Activated T-cell treated with anti-CD3 and anti-CD28 coated beads for 48 hours (primary cell): Measurements from ENCODE around the gene DIAPH1.

ENCODE experiments used
- DNase-seq: peaks from one replicate; pipeline ENCODE4 v3.0.0-alpha.2; 2020; ENCODE audit warnings: low read depth

DIAPH1 gene

GRCh38 chr5:141506381-141507155 is 112.2 kb downstream of the DIAPH1 start:
- DNase-seq, result no peak

GRCh38 chr5:141504216-141504615 is 114.6 kb downstream of the DIAPH1 start:
- no peak for DNase-seq

GRCh38 chr5:141503681-141504080 is 115.1 kb downstream of the DIAPH1 start:
- DNase-seq, result no peak

DNA sequence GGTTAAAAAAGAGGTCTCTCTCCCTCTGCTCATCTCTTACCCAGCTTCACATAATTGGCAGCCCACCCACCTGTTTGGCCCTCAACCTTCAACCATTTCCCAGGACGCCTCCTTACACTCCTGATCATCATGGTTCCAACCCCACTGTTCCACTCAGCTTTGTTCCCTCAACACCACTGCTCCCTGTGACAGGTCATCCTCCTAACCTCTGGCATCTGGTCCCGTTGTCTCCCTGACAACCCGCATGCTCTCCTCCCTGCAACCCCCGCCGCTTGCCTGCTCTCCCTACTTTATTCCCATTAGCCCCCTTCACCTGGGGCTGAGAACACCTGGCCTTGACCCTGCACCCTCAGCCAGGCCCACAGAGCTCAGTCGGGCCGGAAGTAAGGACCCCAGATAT is 117.0 kb downstream of the DIAPH1 start:
- no peak for DNase-seq

DNA sequence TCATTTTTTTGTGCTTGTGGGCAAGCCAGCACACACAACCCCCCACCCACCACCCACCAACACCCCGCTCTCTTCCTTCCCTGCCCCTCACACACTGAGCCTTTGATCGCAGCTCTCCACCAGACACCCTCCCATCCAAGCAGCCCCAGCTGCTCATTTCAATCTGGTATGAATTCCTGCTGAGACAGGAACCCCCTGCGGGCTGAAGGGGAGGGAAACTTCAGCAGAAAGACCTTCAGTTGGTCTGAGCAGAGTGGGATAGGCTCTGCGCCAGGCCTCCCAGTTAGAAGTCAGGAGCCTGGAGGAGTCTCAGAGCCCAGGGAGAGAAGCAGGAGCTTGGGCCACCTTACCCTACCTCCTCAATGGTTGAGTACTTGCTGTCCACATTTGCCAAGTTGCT is 122.8 kb downstream of the DIAPH1 start:
- no peak for DNase-seq

- no peak for DNase-seq
Measured at GRCh38 chr5:141495453-141495811, 123.4 kb downstream of the DIAPH1 start.

- DNase-seq, result no peak
Measured at GRCh38 chr5:141494761-141495452, 123.9 kb downstream of the DIAPH1 start.

DNA sequence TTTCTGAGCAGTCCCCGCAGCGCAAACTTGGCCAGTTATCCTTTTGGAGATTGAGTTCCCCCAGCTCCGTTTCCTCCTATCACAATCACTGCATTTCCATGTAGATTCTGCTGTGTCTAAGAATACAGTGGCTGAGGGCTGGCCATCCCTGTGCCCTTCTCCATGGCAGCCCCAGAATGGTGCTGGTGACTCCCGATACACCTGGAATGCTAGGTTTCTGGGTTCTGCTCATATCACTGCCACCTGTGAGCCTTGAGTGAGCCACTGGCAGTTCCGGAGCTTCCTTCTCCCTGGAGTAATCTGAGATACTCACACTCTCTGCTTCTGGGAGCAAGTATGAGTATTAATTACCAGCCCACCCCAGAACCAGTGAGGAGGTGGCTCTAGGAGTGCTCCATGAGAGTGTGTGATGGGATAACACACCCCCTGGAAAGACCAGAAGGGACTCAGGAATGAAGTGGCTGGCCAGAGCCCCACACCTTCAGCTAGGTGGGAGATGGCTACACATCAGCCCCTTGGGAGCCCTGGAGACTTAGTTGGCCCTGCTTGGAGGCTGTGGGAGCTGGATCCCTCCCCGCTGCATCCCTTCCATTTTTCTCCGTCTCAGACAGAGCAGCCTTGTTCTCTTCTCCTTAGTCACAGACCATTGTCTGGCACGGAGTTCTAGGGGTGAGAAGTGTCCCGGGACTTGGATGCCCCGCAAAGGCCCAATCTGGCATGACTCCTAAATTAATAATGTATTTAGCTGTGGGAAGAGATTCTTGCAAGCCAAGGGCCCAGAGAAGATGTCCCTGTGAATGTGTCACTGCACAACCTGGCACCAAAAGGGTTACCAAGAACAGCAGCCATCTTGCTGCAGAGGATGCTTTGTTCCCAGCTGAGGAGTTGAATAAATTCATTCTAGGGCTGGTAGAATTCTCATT is 125.0 kb downstream of the DIAPH1 start:
- DNase-seq, result no peak

DNA sequence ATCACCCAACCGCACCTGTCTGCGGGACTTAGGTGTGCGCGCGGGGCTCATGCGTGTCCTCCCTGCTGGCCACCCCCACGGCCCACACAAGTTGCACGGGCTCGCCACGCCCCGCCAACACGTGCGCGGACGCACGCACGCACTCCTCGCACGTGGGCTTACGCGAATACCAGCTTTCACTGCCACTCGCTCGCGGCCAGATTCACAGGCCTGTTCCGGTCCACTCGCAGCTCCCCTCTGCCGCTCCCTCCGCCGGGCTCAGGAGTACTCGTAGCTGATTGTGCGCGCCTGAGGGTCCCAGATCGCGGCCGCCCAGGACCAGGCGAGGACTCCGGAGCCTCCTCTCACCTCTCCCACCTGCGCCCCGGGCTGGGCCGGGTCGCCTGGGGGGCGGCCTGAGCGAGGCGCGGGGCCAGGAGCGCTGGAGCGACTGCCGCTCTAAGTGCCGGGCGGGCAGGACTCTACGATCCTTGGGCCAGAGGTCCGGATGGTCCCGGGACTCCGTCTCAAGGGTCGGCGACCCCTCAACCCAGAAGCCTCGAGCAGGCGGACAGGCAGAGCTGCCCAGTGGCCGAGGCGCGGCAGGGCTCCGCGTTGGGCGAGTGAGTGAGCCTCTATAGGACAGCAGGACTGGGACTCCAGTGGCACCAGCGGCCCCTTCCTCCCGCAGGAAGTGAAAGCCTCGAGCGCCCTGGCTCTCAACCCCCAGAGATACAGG is 126.5 kb downstream of the DIAPH1 start:
- no peak for DNase-seq

DNA sequence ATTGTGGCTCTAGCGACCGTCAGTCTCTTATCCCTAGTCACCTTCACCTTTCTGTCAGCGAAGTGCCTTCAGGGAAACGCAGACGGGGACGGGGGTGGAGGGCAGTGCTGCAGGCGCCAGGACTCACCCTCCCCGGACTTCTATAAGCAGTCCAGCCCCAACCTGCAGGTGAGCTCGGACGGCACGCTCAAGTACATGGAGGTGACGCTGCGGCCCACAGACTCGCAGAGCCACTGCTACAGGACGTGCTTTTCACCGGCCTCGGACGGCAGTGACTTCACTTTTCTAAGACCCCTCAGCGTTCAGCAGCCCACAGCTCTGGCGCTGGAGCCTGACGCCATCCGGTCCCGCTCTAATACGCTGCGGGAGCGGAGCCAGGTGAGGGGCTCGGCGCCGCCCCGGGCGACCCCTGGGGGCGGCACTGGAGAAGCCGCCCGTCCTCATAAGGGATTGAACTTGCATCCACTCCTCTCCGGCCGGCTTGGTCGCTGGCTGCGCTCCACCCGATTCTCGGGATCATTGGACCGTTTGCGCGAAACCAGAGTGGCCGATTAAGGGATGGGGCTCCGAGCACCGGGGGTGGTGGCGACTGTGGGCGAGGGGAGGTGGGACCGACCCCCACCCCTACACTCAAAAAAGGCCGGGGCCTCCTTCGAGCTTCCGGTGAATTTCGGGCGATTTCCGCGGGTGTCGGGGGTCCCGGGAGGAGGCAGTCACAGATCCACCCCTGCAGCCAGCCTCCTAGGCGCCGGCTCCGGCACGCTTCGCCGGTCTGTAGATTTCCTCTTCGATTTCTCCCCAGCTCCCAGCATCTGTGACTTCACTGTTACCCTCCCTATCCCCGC is 127.3 kb downstream of the DIAPH1 start:
- no peak for DNase-seq

GRCh38 chr5:141490771-141491170 is 128.0 kb downstream of the DIAPH1 start:
- DNase-seq, result no peak

DNA sequence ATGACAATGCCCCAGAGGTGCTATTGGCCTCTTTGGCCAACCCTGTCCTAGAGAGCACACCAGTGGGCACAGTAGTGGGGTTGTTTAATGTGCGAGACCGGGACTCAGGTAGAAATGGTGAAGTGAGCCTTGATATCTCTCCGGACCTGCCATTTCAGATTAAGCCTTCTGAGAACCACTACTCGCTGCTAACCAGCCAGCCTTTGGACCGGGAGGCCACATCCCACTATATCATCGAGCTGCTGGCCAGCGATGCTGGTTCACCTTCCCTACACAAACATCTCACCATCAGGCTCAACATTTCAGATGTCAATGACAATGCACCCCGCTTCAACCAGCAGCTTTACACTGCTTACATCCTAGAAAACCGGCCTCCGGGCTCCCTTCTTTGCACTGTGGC is 128.5 kb downstream of the DIAPH1 start:
- no peak for DNase-seq

GRCh38 chr5:141489841-141490240 is 129.0 kb downstream of the DIAPH1 start:
- no peak for DNase-seq

DNA sequence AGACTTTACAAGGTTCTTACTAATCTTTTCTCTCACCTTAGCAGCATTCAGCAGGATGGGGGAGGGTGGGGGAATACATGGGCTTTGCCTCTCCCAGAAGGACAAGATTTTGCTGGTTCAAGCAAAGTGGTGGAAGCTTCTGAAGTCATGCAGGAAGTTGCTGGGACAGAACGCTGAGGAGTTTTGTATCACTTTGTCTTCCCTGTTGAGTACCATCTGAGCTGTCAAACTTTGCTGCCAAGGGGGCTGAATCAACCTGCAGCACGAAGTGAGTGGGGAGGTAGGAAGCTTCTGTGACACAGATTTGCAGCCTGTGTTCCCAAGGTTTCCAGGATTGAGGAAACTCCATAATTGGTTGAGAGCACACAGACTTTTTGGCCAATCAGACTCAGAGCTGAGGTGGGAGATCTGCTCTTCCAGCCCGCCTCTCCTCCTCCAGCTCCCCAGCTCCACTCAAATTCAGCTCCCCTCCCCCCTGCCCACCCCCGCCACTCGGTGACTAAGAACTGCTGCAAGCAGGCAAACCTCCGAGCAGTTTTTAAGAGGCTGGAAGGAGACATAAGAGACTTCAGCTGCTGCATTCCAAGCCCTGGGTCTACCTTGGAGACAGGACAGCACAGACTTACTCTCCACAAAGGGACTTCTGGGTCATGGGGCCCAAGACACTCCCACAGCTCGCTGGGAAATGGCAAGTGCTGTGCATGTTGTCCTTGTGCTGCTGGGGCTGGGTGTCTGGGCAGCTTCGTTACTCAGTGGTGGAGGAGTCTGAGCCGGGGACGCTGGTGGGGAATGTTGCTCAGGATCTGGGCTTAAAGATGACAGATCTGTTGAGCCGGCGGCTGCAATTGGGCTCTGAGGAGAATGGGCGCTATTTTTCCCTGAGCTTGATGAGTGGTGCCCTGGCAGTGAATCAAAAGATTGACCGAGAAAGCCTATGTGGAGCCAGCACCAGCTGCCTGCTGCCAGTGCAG is 129.9 kb downstream of the DIAPH1 start, which contains the start of gene PCDHGC5:
TSS of gene PCDHGC5 (plus strand) at position 491 of the 971 bp plus-strand sequence. CDS start at position 651, 160 bp downstream.
- DNase-seq, result no peak

GRCh38 chr5:141487131-141487530 is 131.7 kb downstream of the DIAPH1 start:
- no peak for DNase-seq

DNA sequence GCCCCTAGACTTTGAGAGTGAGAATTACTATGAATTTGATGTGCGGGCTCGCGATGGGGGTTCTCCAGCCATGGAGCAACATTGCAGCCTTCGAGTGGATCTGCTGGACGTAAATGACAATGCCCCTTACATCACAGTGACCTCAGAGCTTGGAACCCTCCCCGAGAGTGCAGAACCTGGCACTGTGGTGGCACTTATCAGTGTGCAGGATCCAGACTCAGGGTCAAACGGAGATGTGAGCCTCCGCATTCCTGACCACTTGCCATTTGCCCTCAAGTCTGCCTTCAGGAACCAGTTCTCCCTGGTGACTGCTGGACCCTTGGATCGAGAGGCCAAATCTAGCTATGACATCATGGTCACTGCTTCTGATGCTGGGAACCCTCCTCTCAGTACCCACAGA is 132.7 kb downstream of the DIAPH1 start:
- DNase-seq, result no peak

DNA sequence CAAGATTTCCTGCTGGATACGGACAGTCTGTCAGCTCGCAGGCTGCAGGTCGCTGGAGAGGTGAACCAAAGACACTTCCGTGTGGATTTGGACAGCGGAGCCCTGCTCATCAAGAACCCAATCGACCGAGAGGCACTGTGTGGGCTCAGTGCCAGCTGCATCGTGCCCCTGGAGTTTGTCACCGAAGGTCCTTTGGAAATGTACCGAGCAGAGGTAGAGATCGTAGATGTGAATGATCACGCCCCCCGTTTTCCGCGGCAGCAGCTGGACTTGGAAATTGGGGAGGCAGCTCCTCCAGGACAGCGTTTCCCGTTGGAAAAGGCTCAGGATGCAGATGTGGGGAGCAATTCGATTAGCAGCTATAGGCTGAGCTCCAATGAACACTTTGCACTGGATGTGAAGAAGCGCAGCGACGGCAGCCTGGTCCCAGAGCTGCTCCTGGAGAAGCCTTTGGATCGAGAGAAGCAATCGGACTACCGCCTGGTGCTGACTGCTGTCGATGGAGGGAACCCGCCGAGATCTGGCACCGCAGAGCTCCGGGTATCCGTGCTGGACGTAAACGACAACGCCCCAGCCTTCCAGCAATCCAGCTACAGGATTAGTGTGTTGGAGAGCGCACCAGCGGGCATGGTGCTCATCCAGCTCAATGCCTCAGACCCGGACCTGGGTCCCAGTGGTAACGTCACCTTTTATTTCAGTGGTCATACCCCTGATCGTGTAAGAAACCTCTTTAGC is 133.3 kb downstream of the DIAPH1 start:
- no peak for DNase-seq

GRCh38 chr5:141484641-141485311 is 134.0 kb downstream of the DIAPH1 start, which contains the start of gene PCDHGC4:
TSS of gene PCDHGC4 (plus strand) at chr5:141485030. CDS start at chr5:141485174, 144 bp downstream.
- no peak for DNase-seq
